HEK293 (cell line): Measurements from ENCODE around the gene STX18.
A peak's percentile ranks its signal among the peaks of the same experiment; 100 is the strongest.

Experiments
- CTCF ChIA-PET: fragments of 350-600 bp; formaldehyde crosslinking; extraction: SDS; loops from one replicate; lab custom pipeline; 2021; ENCODE audit warnings: antibody characterized with exemption; lab: Yijun Ruan, JAX
- POLR2A ChIA-PET: fragments of 300-600 bp; formaldehyde crosslinking; extraction: SDS; loops from one replicate; lab custom pipeline; 2020; ENCODE audit warnings: antibody characterized with exemption, inconsistent platforms; lab: Yijun Ruan, JAX
- H3K27ac ChIP-seq: fragments of 200-500 bp; sonication (Bioruptor generic); 2 replicates; pipeline ENCODE4 v1.5.1; 2014; ENCODE audit warnings: low read depth, low read length, control low read depth, inconsistent platforms; ENCODE audit errors: extremely low read depth
- H3K36me3 ChIP-seq, 2 experiments: fragments of 200-500 bp in 1 of 2; sonication (Bioruptor generic) in 1 of 2; 1 replicate in 1 of 2; 2 replicates in 1 of 2; pipeline ENCODE4 v1.5.1; 2014 to 2017; ENCODE audit warnings: inconsistent platforms in 2 of 2, low read length in 2 of 2; ENCODE audit not compliant: control insufficient read depth in 2 of 2, insufficient read depth in 1 of 2
- H3K4me1 ChIP-seq: fragments of 200-500 bp; sonication (Bioruptor generic); 2 replicates; pipeline ENCODE4 v1.5.1; 2014; ENCODE audit warnings: mild to moderate bottlenecking, low read length, inconsistent platforms; ENCODE audit not compliant: control insufficient read depth, insufficient read depth
- H3K4me3 ChIP-seq: 2 replicates; pipeline ENCODE4 v1.5.1; 2011; ENCODE audit warnings: low read depth, mild to moderate bottlenecking, control low read depth, low read length, moderate library complexity
- H3K9me3 ChIP-seq: fragments of 200-500 bp; sonication (Bioruptor generic); 2 replicates; pipeline ENCODE4 v1.5.1; 2014; ENCODE audit warnings: low read depth, low read length, inconsistent platforms; ENCODE audit not compliant: control insufficient read depth, insufficient read depth
- ATF2 ChIP-seq: fragments of 450-650 bp; formaldehyde crosslinking; IDR thresholded peaks from 2 replicates; pipeline ENCODE4 v1.5.1; 2016; ENCODE audit warnings: missing biosample characterization, missing genetic modification characterization, low read depth
- GLI2 ChIP-seq: fragments of 450-650 bp; formaldehyde crosslinking; IDR thresholded peaks from 2 replicates; pipeline ENCODE4; 2017; ENCODE audit warnings: missing biosample characterization, missing genetic modification characterization, low read depth, borderline replicate concordance
- GLIS1 ChIP-seq: fragments of 450-650 bp; formaldehyde crosslinking; IDR thresholded peaks from 2 replicates; pipeline ENCODE4 v1.5.1; 2016; ENCODE audit warnings: missing biosample characterization, missing genetic modification characterization
- KLF16 ChIP-seq: fragments of 450-650 bp; formaldehyde crosslinking; IDR thresholded peaks from 2 replicates; pipeline ENCODE4 v1.5.1; 2017; ENCODE audit warnings: missing biosample characterization, missing genetic modification characterization
- KLF8 ChIP-seq: fragments of 450-650 bp; formaldehyde crosslinking; IDR thresholded peaks from 2 replicates; pipeline ENCODE4 v1.5.1; 2016; ENCODE audit warnings: missing biosample characterization, missing genetic modification characterization
- KLF9 ChIP-seq: fragments of 450-650 bp; formaldehyde crosslinking; IDR thresholded peaks from 2 replicates; pipeline ENCODE4 v1.5.1; 2016; ENCODE audit warnings: missing biosample characterization, missing genetic modification characterization, low read depth
- RBAK ChIP-seq: fragments of 450-650 bp; formaldehyde crosslinking; IDR thresholded peaks from 2 replicates; pipeline ENCODE4 v1.5.1; 2016; ENCODE audit warnings: missing biosample characterization, missing genetic modification characterization
- SCRT1 ChIP-seq: fragments of 450-650 bp; formaldehyde crosslinking; IDR thresholded peaks from 2 replicates; pipeline ENCODE4 v1.5.1; 2016; ENCODE audit warnings: missing biosample characterization, missing genetic modification characterization, borderline replicate concordance
- SP2 ChIP-seq: fragments of 450-650 bp; formaldehyde crosslinking; IDR thresholded peaks from 2 replicates; pipeline ENCODE4 v1.5.1; 2016; ENCODE audit warnings: missing biosample characterization, missing genetic modification characterization
- YY1 ChIP-seq: fragments of 450-650 bp; formaldehyde crosslinking; IDR thresholded peaks from 2 replicates; pipeline ENCODE4 v1.5.1; 2018; ENCODE audit warnings: missing biosample characterization, missing genetic modification characterization
- YY2 ChIP-seq: fragments of 450-650 bp; formaldehyde crosslinking; IDR thresholded peaks from 2 replicates; pipeline ENCODE4 v1.5.1; 2016; ENCODE audit warnings: missing biosample characterization, missing genetic modification characterization
- ZBTB10 ChIP-seq: fragments of 450-650 bp; formaldehyde crosslinking; IDR thresholded peaks from 2 replicates; pipeline ENCODE4 v1.5.1; 2016; ENCODE audit warnings: missing biosample characterization, missing genetic modification characterization
- ZBTB8A ChIP-seq: fragments of 450-650 bp; formaldehyde crosslinking; IDR thresholded peaks from 2 replicates; pipeline ENCODE4 v1.5.1; 2016; ENCODE audit warnings: missing biosample characterization, missing genetic modification characterization
- ZFHX2 ChIP-seq: fragments of 450-650 bp; formaldehyde crosslinking; conservative IDR thresholded peaks from 2 replicates; pipeline ENCODE4 v1.5.1; 2016; ENCODE audit warnings: missing biosample characterization, missing genetic modification characterization
- ZNF157 ChIP-seq: fragments of 450-650 bp; formaldehyde crosslinking; IDR thresholded peaks from 2 replicates; pipeline ENCODE4 v1.5.1; 2016; ENCODE audit warnings: missing biosample characterization, missing genetic modification characterization
- ZNF223 ChIP-seq: fragments of 450-650 bp; formaldehyde crosslinking; IDR thresholded peaks from 2 replicates; pipeline ENCODE4 v1.5.1; 2016; ENCODE audit warnings: missing biosample characterization, missing genetic modification characterization
- ZNF248 ChIP-seq: fragments of 450-650 bp; formaldehyde crosslinking; IDR thresholded peaks from 2 replicates; pipeline ENCODE4 v1.5.1; 2017; ENCODE audit warnings: missing biosample characterization, missing genetic modification characterization
- ZNF530 ChIP-seq: fragments of 450-650 bp; formaldehyde crosslinking; IDR thresholded peaks from 2 replicates; pipeline ENCODE4 v1.5.1; 2016; ENCODE audit warnings: low read depth, missing biosample characterization, missing genetic modification characterization
- ZNF596 ChIP-seq: fragments of 450-650 bp; IDR thresholded peaks from 2 replicates; pipeline ENCODE4 v1.5.0; 2018; ENCODE audit warnings: missing biosample characterization, mild to moderate bottlenecking, missing genetic modification characterization, moderate library complexity
- ZNF624 ChIP-seq: fragments of 450-650 bp; formaldehyde crosslinking; IDR thresholded peaks from 2 replicates; pipeline ENCODE4 v1.5.1; 2017; ENCODE audit warnings: missing biosample characterization, missing genetic modification characterization
- ZNF626 ChIP-seq: fragments of 450-650 bp; sonication (Bioruptor Pico); formaldehyde crosslinking; IDR thresholded peaks from 2 replicates; pipeline ENCODE4 v1.5.1; 2018; ENCODE audit warnings: missing biosample characterization, missing genetic modification characterization, inconsistent platforms
- ZNF645 ChIP-seq: fragments of 450-650 bp; formaldehyde crosslinking; IDR thresholded peaks from 2 replicates; pipeline ENCODE4; 2016; ENCODE audit warnings: missing biosample characterization, missing genetic modification characterization
- ZNF707 ChIP-seq: fragments of 450-650 bp; formaldehyde crosslinking; IDR thresholded peaks from 2 replicates; pipeline ENCODE4 v1.5.1; 2016; ENCODE audit warnings: missing biosample characterization, missing genetic modification characterization
- ZNF747 ChIP-seq: fragments of 450-650 bp; formaldehyde crosslinking; IDR thresholded peaks from 2 replicates; pipeline ENCODE4 v1.5.1; 2016; ENCODE audit warnings: missing biosample characterization, missing genetic modification characterization
- ZNF768 ChIP-seq: fragments of 450-650 bp; formaldehyde crosslinking; IDR thresholded peaks from 2 replicates; pipeline ENCODE4 v1.5.1; 2018; ENCODE audit warnings: missing biosample characterization, mild to moderate bottlenecking, missing genetic modification characterization
- TF ChIP-seq, protein P1 (sequence below): fragments of 450-650 bp; formaldehyde crosslinking; IDR thresholded peaks from 2 replicates; pipeline ENCODE4 v1.5.1; 2016; ENCODE audit warnings: missing biosample characterization, missing genetic modification characterization
- TF ChIP-seq, protein P2 (sequence below): fragments of 450-650 bp; formaldehyde crosslinking; IDR thresholded peaks from 2 replicates; pipeline ENCODE4 v1.5.1; 2016; ENCODE audit warnings: missing biosample characterization, missing genetic modification characterization
- TF ChIP-seq, protein P3 (sequence below): fragments of 450-650 bp; formaldehyde crosslinking; IDR thresholded peaks from 2 replicates; pipeline ENCODE4 v1.5.1; 2016; ENCODE audit warnings: missing biosample characterization, missing genetic modification characterization

STX18 gene

GRCh38 chr4:4386736-4387392, 155.0 kb downstream of the STX18 start, which contains the start of gene NSG1 (continued):
- no peak for TF ChIP-seq ATF2
- no peak for TF ChIP-seq RBAK
- TF ChIP-seq YY2 (tag by site-specific recombination), result 0 out of 2 replicates have a peak, but pooled peaks have one; percentile 24
- TF ChIP-seq ZNF157, result no peak
- TF ChIP-seq ZNF248, result no peak
- TF ChIP-seq ZNF626 (tag by site-specific recombination), result no peak
- TF ChIP-seq GLI2, result no peak
- no peak for TF ChIP-seq ZNF768 (tag by site-specific recombination)
- peak; percentile 27 for TF ChIP-seq SP2 (tag by site-specific recombination)
- no peak for TF ChIP-seq ZNF530 (tag by site-specific recombination)
- TF ChIP-seq ZNF645 (tag by site-specific recombination), result no peak
- TF ChIP-seq SCRT1, result no peak
- peak; percentile 15; the same call in 1 of the 2 replicates for TF ChIP-seq GLIS1
- TF ChIP-seq, protein P1, sequence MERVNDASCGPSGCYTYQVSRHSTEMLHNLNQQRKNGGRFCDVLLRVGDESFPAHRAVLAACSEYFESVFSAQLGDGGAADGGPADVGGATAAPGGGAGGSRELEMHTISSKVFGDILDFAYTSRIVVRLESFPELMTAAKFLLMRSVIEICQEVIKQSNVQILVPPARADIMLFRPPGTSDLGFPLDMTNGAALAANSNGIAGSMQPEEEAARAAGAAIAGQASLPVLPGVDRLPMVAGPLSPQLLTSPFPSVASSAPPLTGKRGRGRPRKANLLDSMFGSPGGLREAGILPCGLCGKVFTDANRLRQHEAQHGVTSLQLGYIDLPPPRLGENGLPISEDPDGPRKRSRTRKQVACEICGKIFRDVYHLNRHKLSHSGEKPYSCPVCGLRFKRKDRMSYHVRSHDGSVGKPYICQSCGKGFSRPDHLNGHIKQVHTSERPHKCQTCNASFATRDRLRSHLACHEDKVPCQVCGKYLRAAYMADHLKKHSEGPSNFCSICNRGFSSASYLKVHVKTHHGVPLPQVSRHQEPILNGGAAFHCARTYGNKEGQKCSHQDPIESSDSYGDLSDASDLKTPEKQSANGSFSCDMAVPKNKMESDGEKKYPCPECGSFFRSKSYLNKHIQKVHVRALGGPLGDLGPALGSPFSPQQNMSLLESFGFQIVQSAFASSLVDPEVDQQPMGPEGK (tag by site-specific recombination), result 0 out of 2 replicates have a peak, but pooled peaks have one; percentile 5
- 0 out of 2 replicates have a peak, but pooled peaks have one; percentile 41 for TF ChIP-seq YY1 (tag by site-specific recombination)
- peak; percentile 23 for TF ChIP-seq ZBTB8A
- TF ChIP-seq, protein P2, sequence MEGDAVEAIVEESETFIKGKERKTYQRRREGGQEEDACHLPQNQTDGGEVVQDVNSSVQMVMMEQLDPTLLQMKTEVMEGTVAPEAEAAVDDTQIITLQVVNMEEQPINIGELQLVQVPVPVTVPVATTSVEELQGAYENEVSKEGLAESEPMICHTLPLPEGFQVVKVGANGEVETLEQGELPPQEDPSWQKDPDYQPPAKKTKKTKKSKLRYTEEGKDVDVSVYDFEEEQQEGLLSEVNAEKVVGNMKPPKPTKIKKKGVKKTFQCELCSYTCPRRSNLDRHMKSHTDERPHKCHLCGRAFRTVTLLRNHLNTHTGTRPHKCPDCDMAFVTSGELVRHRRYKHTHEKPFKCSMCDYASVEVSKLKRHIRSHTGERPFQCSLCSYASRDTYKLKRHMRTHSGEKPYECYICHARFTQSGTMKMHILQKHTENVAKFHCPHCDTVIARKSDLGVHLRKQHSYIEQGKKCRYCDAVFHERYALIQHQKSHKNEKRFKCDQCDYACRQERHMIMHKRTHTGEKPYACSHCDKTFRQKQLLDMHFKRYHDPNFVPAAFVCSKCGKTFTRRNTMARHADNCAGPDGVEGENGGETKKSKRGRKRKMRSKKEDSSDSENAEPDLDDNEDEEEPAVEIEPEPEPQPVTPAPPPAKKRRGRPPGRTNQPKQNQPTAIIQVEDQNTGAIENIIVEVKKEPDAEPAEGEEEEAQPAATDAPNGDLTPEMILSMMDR (tag by site-specific recombination), result no peak

DNA sequence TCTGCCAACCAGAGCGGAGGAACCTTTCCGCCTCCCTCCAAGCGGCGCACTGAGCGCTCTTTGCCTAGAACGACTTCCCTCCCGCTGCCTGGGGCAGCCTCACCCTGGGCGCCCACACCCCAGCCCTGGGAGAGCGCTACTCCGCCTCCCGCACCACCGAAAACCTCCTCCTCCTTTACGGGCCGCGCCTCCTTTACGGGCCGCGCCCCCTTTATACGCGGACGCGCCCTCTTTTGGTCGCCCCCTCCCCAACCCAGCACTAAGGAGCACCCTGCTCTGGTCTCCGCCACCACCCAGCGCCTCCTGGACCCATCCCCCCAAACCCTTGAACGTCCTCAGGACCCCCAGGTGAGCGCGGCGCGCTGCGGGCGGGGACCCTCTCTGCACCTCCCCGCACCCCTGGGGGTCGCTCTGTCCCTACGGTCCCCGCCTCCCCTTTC, 155.5 kb downstream of the STX18 start:
- Histone ChIP-seq H3K9me3 (no peaks in the 10 kb centered on the region), H3K36me3 (peaks cover 0 to under 1% of the 10 kb centered on the region in 2 experiments; a peak in 1 of 3 replicates), H3K4me3 (peak overlapping the region; percentile 40), H3K27ac (no peak overlapping the region; the same call in 1 of the 2 replicates), H3K4me1 (no peaks in the 10 kb centered on the region)
- ChIA-PET CTCF (no interaction called here), POLR2A (no interaction called here)
- TF ChIP-seq ZNF626 (tag by site-specific recombination), result no peak
- TF ChIP-seq ZNF624 (tag by site-specific recombination), result no peak
- TF ChIP-seq ZNF747 (tag by site-specific recombination), result no peak
- TF ChIP-seq KLF9, result peak; percentile 93
- peak; percentile 76 for TF ChIP-seq KLF16 (tag by site-specific recombination)
- no peak for TF ChIP-seq ZNF707
- TF ChIP-seq ZNF223 (tag by site-specific recombination), result peak; percentile 85
- TF ChIP-seq SP2 (tag by site-specific recombination), result peak; percentile 79
- TF ChIP-seq ZNF768 (tag by site-specific recombination), result no peak
- TF ChIP-seq GLIS1, result peak; percentile 98
- peak; percentile 45; the same call in 1 of the 2 replicates for TF ChIP-seq KLF8 (tag by site-specific recombination)
- peak; percentile 94 for TF ChIP-seq ZBTB10 (tag by site-specific recombination)
- TF ChIP-seq, protein P3, sequence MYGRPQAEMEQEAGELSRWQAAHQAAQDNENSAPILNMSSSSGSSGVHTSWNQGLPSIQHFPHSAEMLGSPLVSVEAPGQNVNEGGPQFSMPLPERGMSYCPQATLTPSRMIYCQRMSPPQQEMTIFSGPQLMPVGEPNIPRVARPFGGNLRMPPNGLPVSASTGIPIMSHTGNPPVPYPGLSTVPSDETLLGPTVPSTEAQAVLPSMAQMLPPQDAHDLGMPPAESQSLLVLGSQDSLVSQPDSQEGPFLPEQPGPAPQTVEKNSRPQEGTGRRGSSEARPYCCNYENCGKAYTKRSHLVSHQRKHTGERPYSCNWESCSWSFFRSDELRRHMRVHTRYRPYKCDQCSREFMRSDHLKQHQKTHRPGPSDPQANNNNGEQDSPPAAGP, result peak; percentile 80; the same call in 1 of the 2 replicates
- TF ChIP-seq ZFHX2, result peak; percentile 63
- no peak for TF ChIP-seq ZNF596 (tag by site-specific recombination)
